ENCODE data around the gene MAMLD1.
A peak's percentile ranks its signal among the peaks of the same experiment; 100 is the strongest.

MAMLD1 gene

DNA sequence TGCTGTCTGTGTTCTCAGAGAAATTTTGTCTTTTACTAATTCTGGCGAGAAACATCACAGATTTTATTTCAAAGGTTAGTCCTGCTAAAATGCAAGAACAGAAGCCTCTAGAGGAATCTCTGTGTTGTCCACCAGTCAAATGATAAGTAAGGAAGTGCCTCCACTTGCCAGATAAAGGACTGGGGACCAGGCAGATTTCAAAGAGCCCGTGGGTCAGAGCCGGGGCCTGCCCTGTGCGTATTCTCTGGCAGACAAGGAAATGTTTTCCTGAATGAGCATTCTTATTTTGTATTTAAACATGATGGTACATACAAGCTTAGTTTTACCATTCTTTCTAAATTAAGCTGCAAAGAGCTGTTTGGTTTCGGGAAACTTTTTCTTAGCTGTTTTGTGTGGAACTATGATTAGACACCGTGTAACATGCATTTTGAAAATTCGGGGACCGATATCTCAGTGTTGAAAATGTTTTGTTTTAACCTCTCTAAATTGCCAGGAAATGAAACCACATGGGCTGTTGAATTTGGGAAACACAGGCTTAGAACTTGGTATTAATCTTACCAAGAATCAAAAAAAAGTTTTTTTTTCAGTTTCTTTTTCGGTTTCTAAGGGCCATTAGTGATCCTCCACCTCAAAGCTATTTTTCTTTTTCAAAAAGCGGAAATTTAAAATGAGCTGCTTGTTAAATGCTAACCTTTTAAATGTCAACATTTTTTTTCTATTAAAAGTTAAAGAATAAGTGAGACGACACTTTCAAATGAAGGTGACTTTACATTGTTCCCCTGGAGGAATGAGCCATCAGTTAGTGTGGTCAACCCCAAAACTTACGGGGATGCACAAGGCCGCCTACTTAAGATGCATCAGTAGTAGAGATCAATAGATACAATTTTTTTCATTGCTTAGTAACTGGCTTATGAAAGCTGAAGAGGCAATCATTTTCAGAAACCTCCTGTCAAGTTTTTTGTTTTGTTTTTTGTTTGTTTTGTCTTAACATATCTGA lies 115.7 kb downstream of the MAMLD1 start:
- no peak for TF ChIP-seq POLR2AphosphoS5 (IDR thresholded peaks at IDR 0.05; ENCODE audit: low read depth, low read length)
- no peak for TF ChIP-seq TAF1 (IDR thresholded peaks at IDR 0.05; ENCODE audit: low read depth, low read length)
- no peak for TF ChIP-seq POU2F2 (IDR thresholded peaks at IDR 0.05; ENCODE audit: low read depth, low read length)
- FAIRE-seq (peak; percentile 23), DNase-seq (ENCODE audit: insufficient read length, low spot score) (no peak)

DNA sequence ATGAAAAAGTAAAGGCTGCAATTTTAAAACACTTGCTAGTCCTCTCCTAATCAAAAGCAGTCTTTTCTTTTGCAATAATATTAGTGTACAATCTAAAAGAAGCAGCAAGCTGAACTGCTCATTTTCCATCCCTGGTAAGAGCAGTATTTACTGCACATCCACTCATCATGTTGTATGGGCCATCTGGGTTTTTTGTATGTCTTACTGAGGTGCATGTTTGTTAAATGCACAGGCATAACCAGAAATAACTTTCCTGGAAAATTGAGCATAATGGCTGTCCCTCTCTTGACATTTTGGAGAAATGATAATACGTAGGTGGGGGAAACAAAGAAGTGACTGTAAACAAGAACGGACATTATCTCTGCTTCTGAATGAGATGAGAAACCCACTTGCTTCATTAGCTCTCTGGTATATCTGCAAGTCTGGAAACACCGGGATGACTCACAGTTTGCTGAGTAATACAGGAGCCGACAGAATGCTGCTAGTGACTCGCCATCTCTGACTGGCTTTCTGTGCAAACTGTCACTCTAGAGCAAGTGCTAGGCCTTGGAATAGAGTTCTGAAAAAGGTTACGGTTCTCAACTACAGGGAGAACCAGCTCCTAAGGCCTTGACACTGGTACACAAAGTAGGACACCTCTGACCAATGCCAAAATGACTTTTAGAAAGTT lies 119.6 kb downstream of the MAMLD1 start:
- DNase-seq (ENCODE audit: insufficient read length, low spot score) (no peak), FAIRE-seq (no peak)
- TF ChIP-seq PAX5 (IDR thresholded peaks at IDR 0.05; ENCODE audit: insufficient read depth, low read length, severe bottlenecking): no peak
- no peak for TF ChIP-seq POU2F2 (IDR thresholded peaks at IDR 0.05; ENCODE audit: low read depth, low read length)
- TF ChIP-seq POLR2A (IDR thresholded peaks at IDR 0.05; ENCODE audit: low read depth, low read length): no peak
- TF ChIP-seq POLR2AphosphoS5 (IDR thresholded peaks at IDR 0.05; ENCODE audit: low read depth, low read length): no peak
- no peak for TF ChIP-seq SPI1 (IDR thresholded peaks at IDR 0.05; ENCODE audit: low read depth, low read length)

DNA sequence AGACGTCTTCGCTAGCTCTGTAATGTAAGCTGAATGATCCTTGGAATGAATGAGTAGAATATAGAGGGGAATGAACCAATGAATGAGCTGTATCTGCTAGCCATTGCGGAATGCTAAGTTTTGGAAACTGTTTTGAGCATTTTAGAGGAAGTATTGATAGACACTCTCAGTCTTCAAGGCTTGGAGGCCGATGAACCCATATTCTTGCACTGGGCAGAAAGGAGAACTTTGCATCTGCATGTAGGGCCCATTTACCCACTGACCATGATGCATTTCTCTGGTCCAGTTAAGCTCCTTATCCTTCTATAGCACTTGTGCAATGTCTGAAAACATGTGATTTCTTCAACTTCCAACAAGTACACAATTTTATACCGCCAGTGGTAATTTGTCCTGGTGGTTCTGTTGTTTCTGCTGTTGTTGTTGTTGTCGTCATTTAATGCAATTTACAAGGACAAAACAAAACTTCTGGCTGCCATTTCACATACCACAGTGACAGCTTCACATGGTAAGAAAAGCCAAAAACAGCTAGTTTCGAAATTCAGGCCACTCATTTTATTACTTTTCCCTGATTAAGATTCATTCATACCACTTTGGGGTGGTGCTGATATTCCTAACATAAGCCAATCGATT lies 120.4 kb downstream of the MAMLD1 start:
- FAIRE-seq: peak; percentile 9
- TF ChIP-seq PAX5 (IDR thresholded peaks at IDR 0.05; ENCODE audit: insufficient read depth, low read length, severe bottlenecking): no peak

DNA sequence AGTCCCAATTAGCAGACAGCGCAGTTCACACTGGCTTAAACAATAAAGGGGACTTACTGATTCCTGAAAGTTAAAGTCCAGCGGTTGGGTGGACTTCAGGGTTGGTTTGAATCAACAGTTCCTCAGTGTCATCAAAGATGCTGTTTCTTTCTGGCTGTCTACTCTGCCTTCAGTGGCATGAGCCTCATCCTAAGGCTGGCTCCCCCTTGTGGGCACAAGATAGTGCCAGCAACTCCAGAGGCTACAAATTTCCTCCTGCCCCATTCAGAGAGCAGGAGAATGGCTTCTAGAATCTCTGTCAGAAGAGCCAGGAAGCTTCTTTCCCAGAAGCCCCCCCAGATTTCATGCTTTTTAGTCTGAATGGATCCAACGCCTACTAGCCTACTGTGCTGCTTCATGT lies 122.9 kb downstream of the MAMLD1 start:
- DNase-seq (ENCODE audit: insufficient read length, low spot score) (no peak), FAIRE-seq (peak; percentile 47)

More for the DNA sequence above, 120.4 kb downstream of the MAMLD1 start:
- no peak for DNase-seq (ENCODE audit: insufficient read length, low spot score)

DNA sequence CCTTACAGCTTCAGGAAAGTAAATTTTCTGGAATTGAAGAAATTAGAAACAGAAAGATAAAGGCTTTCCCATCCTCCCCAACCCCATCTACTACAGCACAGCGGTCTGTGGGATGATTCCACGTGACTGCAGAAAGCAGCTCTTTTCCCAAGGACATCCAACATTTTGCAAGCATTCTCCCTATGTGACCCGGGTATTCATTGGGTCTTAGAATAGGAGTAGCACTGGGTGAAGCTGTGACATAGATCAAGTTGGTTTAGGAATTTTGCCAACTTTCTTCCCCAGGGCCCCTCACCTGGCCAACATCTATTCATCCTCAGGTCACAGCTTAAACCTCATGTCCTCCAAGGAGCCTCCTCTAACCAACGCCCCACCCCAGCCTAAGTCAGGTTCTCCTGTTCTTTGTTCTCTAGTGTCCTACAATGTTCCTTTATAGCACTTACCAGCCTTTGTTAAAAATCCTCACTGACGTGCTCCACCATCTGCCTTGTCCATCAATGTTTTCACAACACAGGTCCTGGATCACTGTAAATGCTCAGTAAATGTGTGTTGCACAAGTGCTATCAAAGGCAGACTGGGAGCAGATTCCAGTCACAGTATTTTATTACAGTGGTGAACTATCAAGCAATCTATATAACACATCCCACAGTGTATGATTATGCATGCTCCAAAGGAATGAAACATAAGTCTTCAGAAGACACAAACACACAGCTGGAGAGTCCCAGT lies 124.4 kb downstream of the MAMLD1 start:
- no peak for TF ChIP-seq TAF1 (IDR thresholded peaks at IDR 0.05; ENCODE audit: low read depth, low read length)
- no peak for TF ChIP-seq PAX5 (IDR thresholded peaks at IDR 0.05; ENCODE audit: insufficient read depth, low read length, severe bottlenecking)
- TF ChIP-seq SPI1 (IDR thresholded peaks at IDR 0.05; ENCODE audit: low read depth, low read length): no peak
- no peak for TF ChIP-seq POLR2AphosphoS5 (IDR thresholded peaks at IDR 0.05; ENCODE audit: low read depth, low read length)
- TF ChIP-seq POLR2A (IDR thresholded peaks at IDR 0.05; ENCODE audit: low read depth, low read length): no peak
- no peak for TF ChIP-seq POU2F2 (IDR thresholded peaks at IDR 0.05; ENCODE audit: low read depth, low read length)
- FAIRE-seq (no peak), DNase-seq (ENCODE audit: insufficient read length, low spot score) (no peak)

More for the DNA sequence above, 122.9 kb downstream of the MAMLD1 start:
- no peak for TF ChIP-seq POU2F2 (IDR thresholded peaks at IDR 0.05; ENCODE audit: low read depth, low read length)
- no peak for TF ChIP-seq PAX5 (IDR thresholded peaks at IDR 0.05; ENCODE audit: insufficient read depth, low read length, severe bottlenecking)
- TF ChIP-seq POLR2AphosphoS5 (IDR thresholded peaks at IDR 0.05; ENCODE audit: low read depth, low read length): no peak
- no peak for TF ChIP-seq POLR2A (IDR thresholded peaks at IDR 0.05; ENCODE audit: low read depth, low read length)
- TF ChIP-seq TAF1 (IDR thresholded peaks at IDR 0.05; ENCODE audit: low read depth, low read length): no peak
- no peak for TF ChIP-seq SPI1 (IDR thresholded peaks at IDR 0.05; ENCODE audit: low read depth, low read length)

DNA sequence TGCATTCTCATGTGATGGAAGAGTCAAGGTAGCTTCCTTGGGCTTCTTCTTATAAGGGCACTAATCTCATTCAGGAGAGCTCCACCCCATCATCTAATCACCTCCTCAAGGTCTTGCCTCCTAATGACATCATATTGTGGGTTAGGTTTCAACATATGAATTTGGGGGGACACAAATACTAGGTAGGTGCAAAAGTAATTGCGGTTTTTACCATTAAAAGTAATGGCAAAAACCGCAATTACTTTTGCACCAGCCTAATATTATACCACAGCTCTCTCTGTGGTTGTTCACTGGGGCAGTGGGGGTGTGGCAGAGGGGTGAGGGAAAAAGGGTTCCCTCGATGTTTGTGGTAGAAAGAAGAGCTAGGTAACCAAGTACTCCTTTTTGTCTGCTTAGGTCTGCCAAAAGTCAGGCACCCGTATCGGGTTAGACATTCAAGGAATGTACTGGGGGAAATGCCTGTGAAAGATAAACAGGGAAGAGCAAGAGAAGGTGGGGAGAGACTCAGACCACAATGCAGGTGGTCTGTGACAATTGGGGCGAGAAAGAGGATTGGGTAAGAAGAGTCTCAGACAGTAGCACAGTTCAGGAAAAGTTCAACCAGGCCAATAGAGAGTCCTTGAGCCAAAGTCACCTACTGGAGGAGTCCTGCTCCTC lies 126.4 kb downstream of the MAMLD1 start:
- FAIRE-seq: no peak
- no peak for DNase-seq (ENCODE audit: insufficient read length, low spot score)
- no peak for TF ChIP-seq TAF1 (IDR thresholded peaks at IDR 0.05; ENCODE audit: low read depth, low read length)
- no peak for TF ChIP-seq POLR2A (IDR thresholded peaks at IDR 0.05; ENCODE audit: low read depth, low read length)
- no peak for TF ChIP-seq POLR2AphosphoS5 (IDR thresholded peaks at IDR 0.05; ENCODE audit: low read depth, low read length)
- no peak for TF ChIP-seq SPI1 (IDR thresholded peaks at IDR 0.05; ENCODE audit: low read depth, low read length)
- TF ChIP-seq POU2F2 (IDR thresholded peaks at IDR 0.05; ENCODE audit: low read depth, low read length): no peak
- no peak for TF ChIP-seq PAX5 (IDR thresholded peaks at IDR 0.05; ENCODE audit: insufficient read depth, low read length, severe bottlenecking)

DNA sequence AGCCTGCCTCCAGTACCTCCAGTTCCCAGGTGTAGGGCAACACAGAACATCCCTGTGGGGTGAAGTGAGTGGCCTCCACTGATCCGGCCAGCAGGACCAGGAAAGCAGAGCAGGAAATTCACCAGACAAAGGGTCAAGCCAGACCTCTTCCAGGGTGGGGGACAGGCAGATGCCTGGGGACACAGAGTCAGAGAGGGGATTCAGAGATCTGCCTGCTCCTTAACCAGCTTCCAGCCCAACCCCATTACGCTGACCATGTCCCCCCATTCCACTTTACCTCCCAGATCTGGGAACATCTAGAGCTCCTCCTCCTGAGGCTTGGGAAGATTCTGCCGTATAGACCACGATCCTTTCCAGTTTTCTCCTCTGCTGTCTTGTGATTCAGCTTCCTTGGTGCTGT lies 132.4 kb downstream of the MAMLD1 start:
- FAIRE-seq (no peak), DNase-seq (ENCODE audit: insufficient read length, low spot score) (no peak)
- no peak for TF ChIP-seq POU2F2 (IDR thresholded peaks at IDR 0.05; ENCODE audit: low read depth, low read length)
- no peak for TF ChIP-seq POLR2A (IDR thresholded peaks at IDR 0.05; ENCODE audit: low read depth, low read length)
- no peak for TF ChIP-seq TAF1 (IDR thresholded peaks at IDR 0.05; ENCODE audit: low read depth, low read length)
- no peak for TF ChIP-seq PAX5 (IDR thresholded peaks at IDR 0.05; ENCODE audit: insufficient read depth, low read length, severe bottlenecking)
- TF ChIP-seq POLR2AphosphoS5 (IDR thresholded peaks at IDR 0.05; ENCODE audit: low read depth, low read length): no peak
- no peak for TF ChIP-seq SPI1 (IDR thresholded peaks at IDR 0.05; ENCODE audit: low read depth, low read length)

DNA sequence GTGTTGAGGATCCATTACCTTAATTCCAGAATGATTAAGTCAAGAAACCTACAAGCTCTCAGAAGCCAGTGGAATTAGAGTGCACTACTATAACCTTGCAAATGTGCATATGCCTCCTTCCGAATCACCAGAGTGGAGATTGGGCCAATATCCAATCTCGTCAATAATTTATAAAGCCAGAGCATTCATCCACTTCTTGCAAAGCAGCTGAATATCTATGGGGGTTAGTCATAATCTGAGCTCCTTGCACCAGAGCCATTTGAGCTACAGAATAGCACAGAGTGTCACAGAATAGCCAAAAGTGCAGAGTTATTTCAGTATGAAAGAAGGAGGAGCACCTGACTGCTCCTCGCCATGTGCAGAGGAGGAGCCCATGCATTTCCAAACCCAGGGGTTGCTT lies 136.1 kb downstream of the MAMLD1 start:
- FAIRE-seq (no peak), DNase-seq (ENCODE audit: insufficient read length, low spot score) (no peak)
- TF ChIP-seq PAX5 (IDR thresholded peaks at IDR 0.05; ENCODE audit: insufficient read depth, low read length, severe bottlenecking) (no peak), TAF1 (IDR thresholded peaks at IDR 0.05; ENCODE audit: low read depth, low read length) (no peak), POLR2A (IDR thresholded peaks at IDR 0.05; ENCODE audit: low read depth, low read length) (no peak)

DNA sequence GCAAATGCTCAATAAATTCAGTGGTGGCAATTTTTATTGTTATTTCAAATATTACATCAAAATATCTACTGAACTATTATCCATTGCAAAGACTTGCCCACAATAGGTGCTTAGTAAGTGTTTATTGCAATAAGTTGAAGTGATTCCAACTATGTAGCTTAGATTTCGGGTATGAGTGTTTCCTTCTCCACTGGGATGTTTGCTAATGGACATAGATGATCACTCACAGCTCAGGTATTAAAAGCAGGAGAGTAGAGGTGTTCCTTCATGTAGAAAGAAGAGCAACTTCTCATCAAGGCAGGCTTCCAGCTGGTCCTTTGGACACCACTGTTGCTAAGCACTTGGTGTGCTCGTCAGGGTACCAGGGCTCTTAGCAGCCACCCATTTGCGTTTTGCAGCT lies 139.0 kb downstream of the MAMLD1 start:
- DNase-seq (ENCODE audit: insufficient read length, low spot score) (no peak), FAIRE-seq (no peak)
- TF ChIP-seq POLR2AphosphoS5 (IDR thresholded peaks at IDR 0.05; ENCODE audit: low read depth, low read length) (no peak), TAF1 (IDR thresholded peaks at IDR 0.05; ENCODE audit: low read depth, low read length) (no peak), POLR2A (IDR thresholded peaks at IDR 0.05; ENCODE audit: low read depth, low read length) (no peak), POU2F2 (IDR thresholded peaks at IDR 0.05; ENCODE audit: low read depth, low read length) (no peak), PAX5 (IDR thresholded peaks at IDR 0.05; ENCODE audit: insufficient read depth, low read length, severe bottlenecking) (no peak), SPI1 (IDR thresholded peaks at IDR 0.05; ENCODE audit: low read depth, low read length) (no peak)
